ENCODE results near the gene TSPAN9. TPM values are rescaled to one million over a fixed set of nuclear protein-coding genes. Genes with fewer than 3 reads are reported as not detected.

The TSPAN9 gene
- polyA plus RNA-seq, 3 donors = 0.15 to 0.34 (median 0.25) TPM

GRCh38 chr12:3035815-3036702, 41.1 kb upstream of the TSPAN9 start:
- Histone ChIP-seq H3K27me3 (ENCODE audit: control insufficient read depth in 2 of 2, insufficient read depth in 2 of 2, low read length in 2 of 2) (no peaks in the 10 kb centered on the region), H3K4me3 (replicated peaks in 1 of 3; ENCODE audit: low read depth in 2 of 3, low read length in 3 of 3) (no peak overlapping the region), H4K20me1 (ENCODE audit: insufficient read depth, low read length) (no peaks in the 10 kb centered on the region), H2AFZ (ENCODE audit: insufficient read depth, low read depth, low read length, poor library complexity, severe bottlenecking) (no peak overlapping the region), H3K4me1 (ENCODE audit: control insufficient read depth in 1 of 2, insufficient read depth in 2 of 2, low read length in 2 of 2) (no peaks in the 10 kb centered on the region), H3K27ac (ENCODE audit: low read depth in 1 of 2, low read length in 2 of 2) (no peak overlapping the region), H3K4me2 (replicated peaks; ENCODE audit: extremely low read depth, low read length, poor library complexity, severe bottlenecking) (no peak overlapping the region), H3K9ac (ENCODE audit: insufficient read depth, low read length, poor library complexity, severe bottlenecking) (no peak overlapping the region), H3K79me2 (ENCODE audit: insufficient read depth, low read length) (no peaks in the 10 kb centered on the region), H3K9me3 (replicated peaks in 1 of 2; ENCODE audit: control insufficient read depth in 1 of 2, insufficient read depth in 1 of 2, low read length in 2 of 2) (no peaks in the 10 kb centered on the region), H3K36me3 (replicated peaks in 1 of 2; ENCODE audit: control insufficient read depth in 1 of 2, insufficient read depth in 2 of 2, low read length in 2 of 2) (no peaks in the 10 kb centered on the region)
- Mint-ChIP-seq H3K4me3 (no peak overlapping the region), H3K27ac (no peak overlapping the region), H3K27me3 (ENCODE audit: low read depth in 3 of 3) (peaks cover 0 to 1% (median 0%) of the 10 kb centered on the region in 3 donors), H3K36me3 (no peaks in the 10 kb centered on the region), H3K9me3 (no peaks in the 10 kb centered on the region), H3K4me1 (no peaks in the 10 kb centered on the region)
- TF ChIP-seq CTCF (IDR thresholded peaks at IDR 0.05) = no peak
- 88% methylated on average over 8 of the region's 16 CpGs for WGBS (ENCODE audit: insufficient coverage)
- DNase-seq = no peak
- intact Hi-C loops (cut with micrococcal nuclease) = loop anchor here in 1 of 2 donors (10.0 kb wide), 1 partner anchor 181 kb away; the partner anchor contains the start of gene TEX52

GRCh38 chr12:3036901-3037600, 40.1 kb upstream of the TSPAN9 start:
- no peak overlapping the region for H3K27ac ChIP-seq (ENCODE audit: low read depth in 1 of 2, low read length in 2 of 2)
- no peaks in the 10 kb centered on the region for H3K9me3 Mint-ChIP-seq
- no peak overlapping the region for H3K4me2 ChIP-seq (replicated peaks; ENCODE audit: extremely low read depth, low read length, poor library complexity, severe bottlenecking)
- H3K4me3 ChIP-seq (replicated peaks in 1 of 3; ENCODE audit: low read depth in 2 of 3, low read length in 3 of 3) = no peak overlapping the region
- H3K9me3 ChIP-seq (replicated peaks in 1 of 2; ENCODE audit: control insufficient read depth in 1 of 2, insufficient read depth in 1 of 2, low read length in 2 of 2) = no peaks in the 10 kb centered on the region
- 92% methylated on average over 7 of the region's 12 CpGs for WGBS (ENCODE audit: insufficient coverage)
- no peaks in the 10 kb centered on the region for H3K4me1 Mint-ChIP-seq
- intact Hi-C loops (cut with micrococcal nuclease) = loop anchor here in 1 of 2 donors (10.0 kb wide), 1 partner anchor 182 kb away; the partner anchor contains the start of gene TEX52
- H3K9ac ChIP-seq (ENCODE audit: insufficient read depth, low read length, poor library complexity, severe bottlenecking) = no peak overlapping the region
- H2AFZ ChIP-seq (ENCODE audit: insufficient read depth, low read depth, low read length, poor library complexity, severe bottlenecking) = no peak overlapping the region
- no peaks in the 10 kb centered on the region for H3K36me3 ChIP-seq (replicated peaks in 1 of 2; ENCODE audit: control insufficient read depth in 1 of 2, insufficient read depth in 2 of 2, low read length in 2 of 2)
- no peaks in the 10 kb centered on the region for H3K36me3 Mint-ChIP-seq
- H3K27me3 Mint-ChIP-seq (ENCODE audit: low read depth in 3 of 3) = peaks cover 0 to 2% (median 1%) of the 10 kb centered on the region in 3 donors
- no peaks in the 10 kb centered on the region for H4K20me1 ChIP-seq (ENCODE audit: insufficient read depth, low read length)
- no peak overlapping the region for H3K27ac Mint-ChIP-seq
- no peak for DNase-seq
- H3K4me1 ChIP-seq (ENCODE audit: control insufficient read depth in 1 of 2, insufficient read depth in 2 of 2, low read length in 2 of 2) = no peaks in the 10 kb centered on the region
- TF ChIP-seq CTCF (IDR thresholded peaks at IDR 0.05) = no peak
- no peaks in the 10 kb centered on the region for H3K79me2 ChIP-seq (ENCODE audit: insufficient read depth, low read length)
- H3K27me3 ChIP-seq (ENCODE audit: control insufficient read depth in 2 of 2, insufficient read depth in 2 of 2, low read length in 2 of 2) = no peaks in the 10 kb centered on the region
- H3K4me3 Mint-ChIP-seq = no peak overlapping the region
